ENCODE data around the gene MAPK4.
"Not testable (repeated sequence)": the region's sequence is repeated elsewhere in the genome, so short reads cannot be mapped to it uniquely, and the experiment has no call there.

The MAPK4 gene

GRCh38 chr18:50680966-50681365, 121.1 kb downstream of the MAPK4 start:
- DNase-seq (ENCODE audit: low spot score) = no peak

DNA sequence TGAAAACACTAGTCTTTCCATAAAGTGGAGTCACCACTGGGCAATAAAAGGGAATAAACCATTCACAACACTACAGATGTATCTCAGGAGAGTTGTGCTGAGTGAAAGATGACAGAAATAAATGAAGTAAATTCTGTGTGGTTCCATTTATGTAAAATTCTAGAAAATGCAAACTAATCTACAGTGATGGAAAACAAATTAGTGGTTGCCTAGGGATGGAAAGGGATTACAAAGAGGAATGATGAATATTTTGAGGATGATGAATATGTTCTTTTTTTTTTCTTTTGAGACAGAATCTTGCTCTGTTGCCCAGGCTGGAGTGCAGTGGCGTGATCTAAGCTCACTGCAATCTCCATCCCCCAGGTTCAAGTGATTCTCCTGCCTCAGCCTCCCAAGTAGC, 123.0 kb downstream of the MAPK4 start:
- no peak for DNase-seq (ENCODE audit: low spot score)

DNA sequence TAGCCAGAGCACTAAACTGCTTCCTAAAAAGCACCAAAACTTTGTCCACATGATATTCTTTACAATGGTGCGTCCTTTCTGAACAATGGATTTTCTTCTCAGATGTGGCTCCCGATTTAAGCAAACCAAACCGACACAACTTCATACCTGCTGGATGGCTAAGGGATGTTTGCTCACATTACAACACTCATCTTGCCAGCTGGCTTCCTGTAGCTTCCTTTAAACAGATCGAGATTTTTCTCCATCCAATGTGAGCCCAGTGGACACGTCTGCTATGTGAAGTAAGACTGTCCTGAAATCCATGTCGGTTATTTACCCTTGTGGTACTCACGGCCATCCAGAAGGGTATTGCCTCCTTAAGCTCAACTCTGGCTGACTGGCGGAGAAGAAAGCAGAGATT, 126.5 kb downstream of the MAPK4 start:
- DNase-seq (ENCODE audit: low spot score) = no peak

DNA sequence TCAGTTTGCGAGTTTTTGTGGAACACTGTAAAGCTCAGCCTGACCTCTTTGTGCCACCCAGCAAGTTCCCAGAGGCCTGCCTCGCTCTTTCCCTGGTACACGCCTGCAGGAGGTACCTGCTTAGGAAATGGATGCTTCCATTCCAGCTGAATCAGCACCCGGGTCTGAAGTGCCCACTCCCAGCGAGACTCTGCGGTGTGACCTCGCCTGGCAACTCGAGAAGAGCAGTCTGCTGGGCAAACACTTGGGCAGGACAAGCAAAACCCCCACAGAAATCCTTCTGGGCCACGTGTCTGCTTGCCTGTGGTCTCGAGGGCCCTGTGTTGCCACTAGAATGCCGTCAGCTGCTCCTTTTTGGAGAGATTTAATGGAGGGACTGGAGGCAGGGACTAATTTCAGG, 127.6 kb downstream of the MAPK4 start:
- DNase-seq (ENCODE audit: low spot score) = no peak

- no peak for DNase-seq (ENCODE audit: low spot score)
These were observed 129.7 kb downstream of the MAPK4 start for GRCh38 chr18:50689578-50689977.

- DNase-seq (ENCODE audit: low spot score) = no peak
These were observed 134.3 kb downstream of the MAPK4 start for GRCh38 chr18:50694147-50694546.

DNA sequence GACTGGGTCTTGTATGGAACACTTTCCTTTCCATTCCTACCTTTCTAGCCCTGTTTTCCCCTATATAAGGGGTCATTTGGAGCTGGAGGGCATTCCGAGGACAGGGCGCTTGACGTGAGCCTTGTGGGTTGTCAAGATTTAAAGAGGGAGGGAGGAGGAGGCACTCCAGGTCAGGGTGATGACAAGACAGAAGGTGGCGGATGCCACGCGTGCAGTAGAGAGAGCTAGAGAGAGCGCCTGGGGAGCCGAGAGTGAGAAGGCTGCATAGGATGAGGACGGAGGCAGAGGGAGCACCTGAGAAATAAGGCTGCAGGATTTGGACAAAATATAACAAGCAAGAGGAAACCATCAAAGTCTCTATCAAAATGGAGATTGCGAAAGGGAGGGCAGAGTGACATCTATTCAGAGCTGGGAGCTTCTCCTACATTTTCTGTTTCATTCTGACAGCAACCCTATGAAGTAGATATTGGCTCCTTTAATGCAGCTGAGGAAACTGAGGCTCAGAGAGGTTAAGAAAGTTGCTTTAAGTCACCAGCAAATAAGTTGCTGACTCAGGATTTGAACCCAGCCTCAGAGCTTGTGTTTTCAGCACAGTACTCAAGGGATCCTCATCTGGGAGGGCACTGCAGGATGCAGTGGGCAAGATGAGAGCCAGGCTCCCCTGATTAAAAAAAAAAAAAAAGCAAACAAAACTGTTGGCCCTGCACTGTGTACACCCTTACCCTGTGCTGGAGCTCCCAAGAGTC, 135.7 kb downstream of the MAPK4 start:
- DNase-seq (ENCODE audit: low spot score) = no peak

GRCh38 chr18:50696436-50696835, 136.5 kb downstream of the MAPK4 start:
- no peak for DNase-seq (ENCODE audit: low spot score)

DNA sequence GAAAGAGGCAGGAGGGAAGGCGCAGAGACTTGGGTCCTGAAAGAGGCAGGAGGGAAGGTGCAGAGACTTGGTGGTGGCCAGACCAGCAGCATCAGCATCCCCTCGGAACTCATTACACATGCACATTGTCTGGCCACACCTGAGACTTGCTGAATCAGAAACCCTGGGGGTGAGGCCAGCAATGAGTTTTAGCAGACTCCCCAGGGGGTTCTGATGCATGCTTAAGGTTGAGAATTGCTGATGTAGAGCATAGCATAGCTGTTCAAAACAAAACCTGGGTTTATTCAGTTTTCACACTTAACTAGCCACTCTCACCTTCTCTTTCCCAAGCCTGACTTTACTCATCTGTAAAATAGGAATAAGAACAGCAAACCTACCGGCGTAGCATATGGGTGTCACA, 137.0 kb downstream of the MAPK4 start:
- no peak for DNase-seq (ENCODE audit: low spot score)

DNA sequence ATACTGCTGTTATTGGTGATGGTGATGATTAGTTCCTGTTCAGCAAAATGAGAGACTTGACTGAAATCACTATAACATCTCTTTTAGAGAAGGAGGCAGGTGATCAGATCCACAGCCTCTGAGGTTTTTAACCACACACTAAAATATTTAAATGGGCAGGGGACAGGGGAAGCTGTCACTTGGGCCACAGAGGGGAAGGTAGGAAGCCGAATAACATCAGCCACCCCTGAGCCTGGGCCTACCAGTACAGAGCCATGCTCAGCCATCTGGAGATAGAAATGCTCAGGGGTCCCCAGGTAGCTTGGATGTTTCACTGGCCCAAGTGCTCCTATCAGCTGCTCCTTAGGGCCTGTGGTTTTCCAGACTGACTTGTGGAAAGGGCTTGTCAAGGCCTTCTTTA, 137.6 kb downstream of the MAPK4 start:
- DNase-seq (ENCODE audit: low spot score) = no peak

DNA sequence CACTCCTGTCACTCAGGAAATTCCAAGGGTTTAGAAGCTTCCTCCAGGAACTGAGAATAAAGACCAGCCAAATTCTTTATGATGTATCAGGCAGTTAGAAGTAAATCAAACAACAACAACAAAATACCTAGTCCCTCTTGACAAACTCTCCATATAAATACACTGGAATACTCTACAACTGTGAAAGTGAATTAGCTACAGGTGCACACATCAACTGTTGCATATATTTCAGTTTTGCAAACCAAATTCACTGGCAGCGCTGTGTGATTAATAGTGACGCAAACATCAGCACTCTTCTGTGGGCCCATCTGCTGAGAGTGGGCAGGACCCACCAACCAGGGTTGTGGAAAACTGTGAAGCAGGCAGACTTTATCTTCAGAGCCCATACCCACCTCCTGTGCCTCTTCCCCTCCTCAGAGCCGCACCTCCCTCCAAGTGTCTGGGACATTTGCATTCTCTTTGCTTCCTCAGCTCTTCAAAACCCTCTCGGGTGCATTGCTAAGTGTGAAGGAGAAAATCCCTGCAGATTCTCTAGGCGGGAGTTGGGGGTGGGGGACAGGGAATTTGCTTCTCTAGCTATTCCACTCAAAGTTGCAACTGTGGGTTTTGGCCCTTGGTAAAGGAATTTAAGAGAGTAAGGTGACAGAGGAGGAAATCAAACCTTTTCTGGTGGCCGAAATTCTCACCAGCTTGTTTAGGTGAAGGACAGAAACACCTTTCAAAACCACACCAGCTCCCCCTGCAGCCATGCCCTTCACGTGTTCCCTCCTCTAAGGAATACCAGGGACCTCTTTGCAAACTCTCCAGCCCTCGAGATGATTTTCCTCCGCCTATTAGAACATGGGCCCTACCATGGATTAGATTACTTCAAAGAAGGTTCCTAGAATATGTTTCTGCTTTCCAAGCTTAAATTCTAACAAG, 140.6 kb downstream of the MAPK4 start:
- DNase-seq (ENCODE audit: low spot score) = no peak

DNA sequence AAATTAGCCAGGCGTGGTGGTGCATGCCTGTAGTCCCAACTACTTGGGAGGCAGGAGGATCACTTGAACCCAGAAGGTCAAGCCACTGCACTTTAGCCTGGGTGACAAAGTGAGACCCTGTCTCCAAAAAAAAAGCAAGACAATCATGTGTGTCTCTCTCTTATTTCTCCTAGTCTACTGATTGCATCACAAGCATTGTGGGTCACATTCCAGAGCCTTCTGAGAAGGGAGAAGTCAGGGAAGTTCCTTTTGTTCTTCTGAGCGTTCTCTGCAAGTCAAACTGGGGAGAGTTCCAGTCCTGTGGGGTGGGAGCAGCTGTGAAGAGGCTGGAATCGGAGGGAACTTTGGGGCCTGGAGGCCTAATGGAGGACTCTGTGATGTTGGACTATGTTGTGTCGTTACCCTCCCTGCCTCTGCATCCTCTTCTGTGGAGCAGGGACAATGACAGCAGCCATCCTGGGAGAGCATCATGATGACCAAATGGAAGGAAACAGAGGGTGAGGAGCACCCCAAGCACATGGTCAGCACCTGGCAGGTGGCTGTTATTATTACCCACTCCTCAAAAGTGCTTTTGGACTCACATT, 144.6 kb downstream of the MAPK4 start:
- DNase-seq (ENCODE audit: low spot score) = no peak

DNA sequence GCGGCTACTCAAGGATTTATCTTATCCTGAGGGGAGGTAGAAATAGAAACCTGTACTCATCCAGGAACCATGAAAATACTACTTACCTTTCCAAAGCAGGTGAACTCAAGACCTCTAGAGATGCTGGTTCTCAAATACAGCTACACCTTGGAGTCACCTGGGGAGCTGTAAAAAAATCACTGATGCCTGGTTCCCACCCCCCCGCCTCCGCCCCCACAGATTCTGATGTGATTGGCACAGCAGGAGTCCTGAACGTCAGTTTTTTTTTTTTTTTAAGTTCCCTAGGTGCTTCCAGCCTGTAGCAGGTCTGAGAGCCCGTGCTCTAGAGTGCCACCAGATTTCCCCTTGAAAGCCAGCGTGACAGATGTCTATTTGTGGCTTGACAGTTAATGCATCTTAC, 146.3 kb downstream of the MAPK4 start:
- no peak for DNase-seq (ENCODE audit: low spot score)

DNA sequence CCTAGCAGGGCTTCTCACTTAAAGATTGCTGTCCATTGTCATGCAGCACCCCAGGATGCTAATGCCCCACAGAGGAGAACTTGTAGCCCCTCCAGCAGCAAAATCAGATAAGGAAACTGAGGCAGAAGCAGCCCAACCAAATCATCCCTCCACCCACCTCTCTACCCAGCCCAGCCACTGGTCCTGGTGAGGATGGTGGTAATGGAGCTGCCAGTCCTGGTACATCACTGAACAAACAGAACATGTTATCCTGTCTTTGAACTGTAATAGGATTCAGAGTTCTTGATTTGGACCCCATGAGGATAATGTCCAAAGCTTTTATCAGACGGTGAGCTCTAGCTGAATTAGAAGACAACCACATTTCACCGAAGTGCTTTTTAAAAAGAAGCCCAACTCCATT, 146.8 kb downstream of the MAPK4 start:
- no peak for DNase-seq (ENCODE audit: low spot score)

DNA sequence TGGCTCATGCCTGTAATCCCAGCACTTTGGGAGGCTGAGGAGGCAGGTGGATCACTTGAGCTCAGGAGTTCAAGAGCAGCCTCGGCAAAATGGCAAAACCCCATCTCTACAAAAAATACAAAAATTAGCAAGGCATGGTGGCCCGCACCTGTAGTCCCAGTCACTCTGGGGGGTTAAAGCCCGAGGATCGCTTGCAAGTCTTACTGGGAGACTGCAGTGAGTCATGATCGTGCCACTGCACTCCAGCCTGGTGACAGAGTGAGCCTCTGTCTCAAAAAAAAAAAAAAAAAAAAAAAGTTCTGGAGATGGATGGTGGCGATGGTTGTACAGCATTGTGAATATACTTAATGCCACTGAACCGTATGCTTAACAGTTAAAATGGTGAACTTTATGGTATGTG, 147.4 kb downstream of the MAPK4 start:
- not testable (repeated sequence) for DNase-seq (ENCODE audit: low spot score)

- no peak for DNase-seq (ENCODE audit: low spot score)
These were observed 148.1 kb downstream of the MAPK4 start for GRCh38 chr18:50707855-50708469.

GRCh38 chr18:50709193-50709592, 149.3 kb downstream of the MAPK4 start:
- DNase-seq (ENCODE audit: low spot score) = no peak

DNA sequence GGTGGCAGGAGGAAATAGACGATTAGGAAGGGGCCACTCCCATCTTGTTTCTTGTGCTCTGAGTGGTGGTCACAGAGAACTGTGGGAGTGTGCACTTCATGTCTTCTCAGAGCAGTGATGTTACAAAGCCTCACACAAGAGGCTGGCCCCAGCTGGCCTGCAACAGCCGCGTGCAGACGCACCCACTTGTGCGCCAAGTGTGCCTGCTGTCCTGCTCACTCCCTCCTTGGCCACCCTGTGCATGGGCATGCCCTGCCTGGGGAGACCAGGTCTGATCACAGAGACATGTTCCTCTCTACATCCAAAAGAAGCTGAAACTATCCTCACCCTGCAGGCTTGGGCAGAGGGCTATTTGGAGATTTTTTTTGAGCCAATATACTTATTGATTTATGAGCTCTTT, 151.5 kb downstream of the MAPK4 start:
- no peak for DNase-seq (ENCODE audit: low spot score)

- DNase-seq (ENCODE audit: low spot score) = no peak
These were observed 156.0 kb downstream of the MAPK4 start for GRCh38 chr18:50715919-50716318.

GRCh38 chr18:50716902-50717301, 157.0 kb downstream of the MAPK4 start:
- DNase-seq (ENCODE audit: low spot score) = no peak

DNA sequence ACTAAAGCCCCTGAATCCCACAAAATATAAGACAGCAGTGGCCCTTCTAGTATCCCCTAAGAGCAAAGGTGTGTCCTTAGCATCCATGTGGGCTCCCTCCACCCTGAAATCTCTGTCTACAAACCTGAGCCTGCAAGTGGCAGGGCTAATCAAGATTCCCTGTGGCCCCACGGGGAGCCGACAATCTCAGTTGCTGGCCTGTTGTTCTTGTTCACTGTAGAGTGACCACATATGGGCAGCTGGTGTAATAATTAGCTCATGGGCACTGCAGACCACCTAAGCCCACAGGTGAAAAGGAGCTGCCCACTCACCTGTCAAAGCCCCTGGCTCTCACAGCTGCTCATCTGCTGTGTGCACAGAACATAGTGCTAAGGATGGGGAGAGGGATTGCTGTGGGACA, 157.7 kb downstream of the MAPK4 start:
- no peak for DNase-seq (ENCODE audit: low spot score)

GRCh38 chr18:50719471-50720324, 159.8 kb downstream of the MAPK4 start:
- DNase-seq (ENCODE audit: low spot score) = no peak
